SH-SY5Y (cell line): ENCODE results near the gene SYTL2.

ENCODE experiments used
- GATA2 ChIP-seq: IDR thresholded peaks from 2 replicates; pipeline ENCODE4 v1.6.1; 2011; ENCODE audit warnings: mild to moderate bottlenecking, low read depth, low read length
- GATA3 ChIP-seq: IDR thresholded peaks from 2 replicates; pipeline ENCODE4 v1.6.1; 2011; ENCODE audit warnings: low read depth, mild to moderate bottlenecking, low read length, moderate library complexity

Gene SYTL2

DNA sequence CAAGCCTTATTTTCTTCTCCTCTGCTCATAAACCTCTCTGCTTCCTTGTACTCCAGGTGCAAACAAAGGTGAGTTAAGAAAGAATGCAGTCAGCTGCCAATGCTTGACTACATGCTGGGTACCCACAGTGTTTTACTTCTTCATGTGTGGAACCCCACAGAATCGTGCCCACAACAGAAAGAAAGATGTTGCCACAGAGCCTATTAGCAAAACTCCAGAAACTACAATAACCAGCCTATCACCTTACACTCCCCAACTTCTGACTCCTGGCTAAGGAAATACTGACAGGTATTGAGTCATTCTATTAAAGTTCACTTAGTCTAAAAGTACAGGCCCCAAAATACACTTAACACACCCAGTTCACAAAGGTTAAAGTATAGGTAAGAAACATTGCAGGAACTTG, 68.1 kb downstream of the SYTL2 start:
- no peak for TF ChIP-seq GATA2
- no peak for TF ChIP-seq GATA3

DNA sequence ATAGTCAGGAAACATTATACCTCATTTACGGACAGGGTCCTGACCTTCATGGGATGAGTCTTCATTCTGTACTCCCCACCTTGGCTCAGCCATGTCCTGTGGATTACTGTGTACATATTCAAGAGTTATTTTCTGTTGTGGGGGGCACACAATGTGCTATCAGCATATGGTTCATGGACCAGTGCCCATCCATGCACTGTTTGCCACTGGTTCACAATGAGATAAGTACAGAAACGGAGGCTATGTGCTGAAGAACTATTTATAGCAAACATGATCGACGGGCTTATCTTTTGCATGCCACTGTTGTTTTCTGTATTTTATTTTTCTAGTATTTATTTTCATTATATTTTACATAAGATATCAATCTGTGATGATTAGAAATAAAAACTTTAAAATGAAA, 68.6 kb downstream of the SYTL2 start:
- no peak for TF ChIP-seq GATA2
- no peak for TF ChIP-seq GATA3

DNA sequence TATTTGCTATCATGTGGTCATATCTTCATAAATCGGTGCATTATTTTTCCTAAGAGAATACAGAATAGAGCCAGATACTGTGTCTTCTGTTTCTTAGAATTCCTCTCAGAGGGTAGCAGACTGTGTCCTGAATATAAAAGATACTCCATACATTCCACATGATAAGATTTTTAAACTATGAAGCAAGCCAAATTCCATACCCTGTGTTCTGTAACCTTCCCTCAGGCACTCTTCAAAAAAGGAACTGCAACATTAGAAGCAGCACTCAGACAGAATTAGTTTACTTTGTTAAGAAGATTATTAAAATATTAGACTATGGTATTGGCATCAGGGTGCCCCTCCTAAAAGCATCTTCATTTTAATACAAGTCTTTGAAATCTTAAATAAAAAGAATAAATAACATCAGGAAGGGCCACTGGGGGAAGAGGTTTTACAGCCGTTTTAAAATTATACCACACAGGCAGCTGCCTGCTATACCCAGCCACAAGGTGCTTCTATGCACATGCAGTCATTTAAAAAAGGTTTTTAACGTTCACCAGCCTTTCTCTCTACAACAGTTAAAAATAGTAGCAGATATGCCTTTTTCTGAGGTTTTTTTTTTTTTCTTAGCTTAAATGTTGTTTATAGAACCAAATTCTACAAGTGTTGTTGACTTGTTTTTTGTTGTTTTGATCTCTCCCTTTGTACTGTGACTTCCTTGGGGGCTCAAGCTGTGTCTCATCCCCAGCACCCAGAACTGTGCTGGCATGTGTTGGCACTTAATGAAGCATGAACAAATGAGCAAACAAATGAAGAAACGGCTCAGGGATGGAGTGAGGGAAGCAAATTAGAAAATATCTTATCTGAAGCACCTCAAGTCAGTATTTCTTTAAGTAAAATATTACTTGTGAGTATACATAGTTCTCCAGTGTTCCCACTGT, 70.2 kb downstream of the SYTL2 start:
- no peak for TF ChIP-seq GATA3
- no peak for TF ChIP-seq GATA2

DNA sequence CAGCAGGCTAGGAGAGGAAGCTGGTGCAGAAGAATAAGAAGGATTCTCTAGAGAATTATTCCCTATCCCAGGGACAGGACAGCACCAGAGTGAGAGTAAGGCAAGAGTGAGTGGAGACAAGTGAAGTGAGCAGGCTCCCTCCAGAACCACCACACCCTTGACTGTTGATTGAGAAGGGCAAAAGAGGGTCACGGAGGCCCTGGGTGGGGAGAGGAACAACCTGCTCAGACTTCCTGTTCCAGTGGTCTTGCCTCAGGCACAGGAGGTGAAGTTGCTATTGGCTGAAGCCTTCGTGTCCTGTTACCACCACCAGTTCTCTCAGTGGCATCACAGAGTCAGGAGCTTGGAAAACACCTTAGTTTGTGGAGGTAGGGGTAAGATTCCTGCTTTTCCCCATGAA, 73.2 kb downstream of the SYTL2 start:
- TF ChIP-seq GATA3 (no peak), GATA2 (no peak)

- TF ChIP-seq GATA2 (no peak), GATA3 (no peak)
Measured at GRCh38 chr11:85735876-85736460, 75.0 kb downstream of the SYTL2 start.

DNA sequence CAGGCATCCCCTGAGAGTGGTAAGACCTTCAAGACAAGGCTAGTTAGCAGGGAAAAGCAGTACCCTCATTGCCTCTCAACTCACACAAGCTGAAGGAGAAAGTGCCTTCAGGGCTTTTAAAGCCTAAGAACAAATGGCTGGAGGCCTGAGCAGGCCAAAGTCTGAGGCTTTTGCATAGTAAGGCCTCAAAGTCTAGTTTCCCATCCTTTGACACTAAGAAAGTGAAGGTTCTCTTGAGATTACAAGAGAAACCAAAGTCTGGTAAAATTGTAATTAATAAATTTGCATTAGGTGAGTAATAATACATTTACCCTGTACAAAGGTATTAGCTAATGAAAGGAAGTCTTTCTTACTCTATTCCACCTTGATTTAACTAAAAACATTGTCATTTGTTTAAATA, 78.0 kb downstream of the SYTL2 start:
- TF ChIP-seq GATA2 = no peak
- no peak for TF ChIP-seq GATA3

- TF ChIP-seq GATA2 = no peak
- TF ChIP-seq GATA3 = no peak
Measured at GRCh38 chr11:85726381-85726780, 84.6 kb downstream of the SYTL2 start.

DNA sequence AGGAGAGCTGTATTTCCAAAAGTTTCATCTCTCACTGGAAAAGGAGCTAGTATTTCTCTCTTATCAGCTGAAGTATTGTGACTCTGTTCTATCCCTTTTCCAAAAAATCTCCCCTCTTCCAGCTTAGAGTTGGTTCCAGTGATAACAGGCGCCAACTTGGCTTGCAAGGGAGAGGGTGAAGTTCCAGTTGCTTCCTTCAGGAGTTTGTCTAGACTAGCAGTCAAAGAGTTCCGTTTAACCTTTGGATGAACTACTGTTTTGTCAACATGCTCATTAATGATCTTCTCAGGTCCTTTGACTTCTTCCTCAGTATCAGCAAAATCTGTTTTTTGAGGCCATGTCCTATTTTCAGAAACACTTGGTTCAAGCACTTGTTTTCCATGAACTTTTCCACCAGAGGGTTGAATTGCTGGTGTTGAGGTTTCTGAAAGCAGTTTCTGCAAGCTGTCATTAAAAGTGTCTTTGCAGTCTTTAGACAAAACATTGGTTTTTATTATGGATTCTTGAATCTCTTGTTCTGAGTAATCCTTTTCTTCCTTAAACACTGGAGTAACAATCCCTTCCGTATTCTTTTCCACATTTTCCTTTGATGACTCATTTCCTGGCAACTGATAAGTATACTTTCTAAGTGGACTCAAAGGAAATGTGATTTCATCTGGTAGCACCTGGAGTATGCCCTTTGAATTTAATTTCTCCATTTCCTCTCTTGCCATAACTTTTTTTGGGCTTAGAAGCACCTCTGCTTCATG, 85.3 kb downstream of the SYTL2 start:
- TF ChIP-seq GATA3 = no peak
- no peak for TF ChIP-seq GATA2

GRCh38 chr11:85724748-85725465, 86.0 kb downstream of the SYTL2 start:
- TF ChIP-seq GATA2 = no peak

GRCh38 chr11:85723088-85723487, 87.9 kb downstream of the SYTL2 start:
- TF ChIP-seq GATA3 (no peak), GATA2 (no peak)

GRCh38 chr11:85721191-85721590, 89.8 kb downstream of the SYTL2 start:
- no peak for TF ChIP-seq GATA2
- TF ChIP-seq GATA3 = no peak

- TF ChIP-seq GATA3 (no peak), GATA2 (no peak)
Measured at GRCh38 chr11:85718991-85719807, 91.7 kb downstream of the SYTL2 start.

- TF ChIP-seq GATA2 (no peak), GATA3 (no peak)
Measured at GRCh38 chr11:85718126-85718943, 92.6 kb downstream of the SYTL2 start.
